ENCODE measurements around the gene JAZF1.

DNA sequence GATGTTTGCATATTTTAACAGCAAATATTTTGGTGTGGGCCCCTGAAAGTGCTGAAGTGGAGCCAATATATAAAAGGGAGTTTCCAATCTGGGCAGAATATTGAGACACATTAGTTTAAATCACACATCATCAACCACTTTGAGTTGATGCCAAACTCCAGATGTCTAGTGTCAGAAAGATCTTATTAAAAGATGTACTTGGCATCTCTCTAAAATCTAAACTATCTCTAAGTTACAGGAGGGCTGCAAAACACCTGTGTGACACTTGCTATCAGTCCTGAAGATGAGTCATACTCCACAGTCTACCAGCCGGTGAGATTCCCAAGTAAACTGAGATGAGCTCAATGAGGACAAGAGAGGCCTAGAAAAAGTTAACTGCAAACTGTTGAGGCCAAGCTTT lies 11.4 kb downstream of the JAZF1 start:
- no peak for TF ChIP-seq POLR2A (IDR thresholded peaks at IDR 0.05; ENCODE audit: low read depth)
- no peak for TF ChIP-seq EP300 (IDR thresholded peaks at IDR 0.05)
